ENCODE data around the gene TLE3.

Gene TLE3

DNA sequence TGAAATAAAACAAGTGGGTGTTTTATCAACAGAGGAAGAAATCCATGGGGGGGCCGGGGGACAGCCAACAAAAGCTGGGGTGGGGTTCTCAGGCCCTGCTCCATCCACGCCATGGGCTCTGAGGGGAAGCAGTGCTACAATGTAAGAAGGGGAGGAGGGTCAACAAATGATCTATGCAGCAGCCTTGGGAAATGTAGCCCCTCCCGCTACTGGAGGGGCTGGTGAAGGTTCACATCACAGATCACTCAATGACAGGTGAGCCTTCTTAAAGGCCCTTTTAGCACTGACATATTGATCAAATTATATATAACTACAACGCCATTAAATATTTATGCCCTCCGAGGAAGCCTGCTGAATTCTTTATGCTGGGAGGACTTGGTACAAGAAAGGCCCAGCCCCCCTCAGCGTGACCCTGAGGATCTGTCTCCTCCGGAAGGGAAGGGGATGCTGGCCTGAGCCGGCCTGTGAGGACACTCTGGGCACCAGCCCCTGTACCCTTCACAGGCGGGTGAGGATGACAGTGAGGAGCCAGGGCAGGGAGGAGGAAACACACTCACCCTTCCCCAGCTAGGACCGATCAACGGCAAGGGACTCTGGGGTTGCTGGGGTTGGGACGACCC, 15.3 kb downstream of the TLE3 start:
- no peak for DNase-seq (ENCODE audit: low spot score)

DNA sequence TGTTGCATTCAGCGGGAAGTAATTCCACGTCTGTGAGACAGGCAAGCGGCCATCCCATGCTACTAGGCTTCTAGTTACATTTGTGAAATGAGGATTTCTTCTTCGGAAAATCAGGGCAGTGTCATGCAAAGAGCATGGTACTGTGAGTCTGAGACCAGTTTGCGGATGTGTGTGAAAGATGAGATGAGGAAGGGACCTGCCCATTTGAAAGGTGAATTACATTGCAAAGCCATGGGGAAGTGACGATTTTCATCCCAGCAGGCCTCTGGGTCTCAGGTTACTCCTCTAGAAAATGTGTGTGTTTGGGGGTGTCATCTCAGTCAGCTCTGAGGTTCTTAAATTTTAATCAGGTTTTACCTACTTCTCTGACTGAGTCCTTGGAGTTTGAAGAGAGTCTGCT, 16.1 kb downstream of the TLE3 start:
- no peak for DNase-seq (ENCODE audit: low spot score)

DNA sequence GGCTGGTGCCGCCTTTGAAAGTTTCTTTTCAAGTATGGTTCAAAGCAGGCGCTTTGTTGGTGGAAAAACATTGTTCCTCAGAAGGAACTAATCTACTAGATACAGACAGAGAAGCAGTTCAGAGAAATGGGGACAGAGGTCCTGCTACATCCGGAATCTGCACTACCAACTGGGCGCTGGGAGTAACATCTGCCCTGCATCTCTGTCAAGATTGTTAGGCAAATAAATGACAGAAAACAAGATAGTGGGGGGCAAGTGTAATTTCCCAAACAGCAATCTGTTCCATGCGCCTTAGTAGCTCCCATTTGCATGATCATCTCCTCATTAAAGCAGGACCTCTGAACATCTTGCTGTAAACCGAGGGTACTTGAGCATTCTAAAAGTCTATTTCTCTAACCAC, 17.4 kb downstream of the TLE3 start:
- DNase-seq (ENCODE audit: low spot score), result no peak

DNA sequence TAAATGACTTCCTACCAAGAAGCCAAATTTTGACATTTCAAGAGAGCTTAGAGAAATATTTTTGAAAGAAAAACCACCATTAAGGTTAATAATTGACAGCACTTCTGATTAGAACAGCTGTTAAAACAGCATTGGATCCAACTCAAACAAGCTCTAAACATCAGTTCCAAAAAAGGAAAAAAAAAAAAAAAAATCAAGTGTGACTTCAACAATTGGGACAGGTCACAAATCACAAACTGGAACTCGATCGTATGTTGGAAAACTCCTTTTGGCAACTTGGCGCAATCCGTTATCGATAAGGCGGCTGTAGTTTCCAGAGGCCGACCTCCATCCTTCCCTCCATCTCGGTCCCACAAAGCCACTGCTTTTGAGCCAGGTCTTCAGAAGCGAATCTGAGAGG, 17.8 kb downstream of the TLE3 start:
- no peak for DNase-seq (ENCODE audit: low spot score)

DNA sequence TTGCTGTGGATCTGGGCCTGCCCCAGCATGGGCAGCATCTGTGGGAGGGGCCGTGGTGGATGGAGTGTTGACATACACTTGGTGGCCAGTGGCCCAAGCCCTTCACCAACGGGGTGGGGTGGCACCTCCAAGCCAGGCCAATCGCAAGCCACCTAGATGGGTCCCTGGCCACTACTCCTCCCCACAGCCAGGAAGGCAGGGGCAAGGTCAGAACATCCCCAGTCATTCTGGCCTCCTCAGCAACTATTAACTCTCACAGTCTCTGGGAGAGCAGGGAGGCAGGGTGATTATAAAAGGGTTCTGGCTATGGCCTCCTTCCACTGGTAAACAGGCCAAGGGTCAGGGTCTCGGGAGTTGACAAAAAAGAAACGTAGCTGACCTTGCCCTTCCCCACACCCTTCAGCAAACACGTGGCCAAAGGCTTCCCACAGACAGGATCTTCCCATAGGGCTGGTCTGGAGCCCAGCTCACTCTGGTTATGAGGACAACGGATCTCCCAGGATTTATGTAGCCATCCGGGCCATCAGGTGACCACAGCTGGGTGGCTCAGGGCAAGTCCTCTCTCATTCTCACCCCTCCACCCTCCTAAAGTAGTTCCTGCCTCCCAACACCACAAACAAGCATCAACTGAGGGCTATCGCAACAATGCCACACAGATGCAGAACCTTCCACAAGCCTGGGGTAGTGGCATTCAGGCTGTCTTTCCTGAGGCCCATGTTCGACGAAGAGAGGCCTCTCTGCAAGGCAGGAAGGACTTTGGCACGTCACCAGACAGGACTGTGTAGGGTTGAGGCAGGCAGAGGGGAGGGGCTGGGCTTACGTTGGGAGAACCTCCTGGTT, 18.9 kb downstream of the TLE3 start:
- no peak for DNase-seq (ENCODE audit: low spot score)

DNA sequence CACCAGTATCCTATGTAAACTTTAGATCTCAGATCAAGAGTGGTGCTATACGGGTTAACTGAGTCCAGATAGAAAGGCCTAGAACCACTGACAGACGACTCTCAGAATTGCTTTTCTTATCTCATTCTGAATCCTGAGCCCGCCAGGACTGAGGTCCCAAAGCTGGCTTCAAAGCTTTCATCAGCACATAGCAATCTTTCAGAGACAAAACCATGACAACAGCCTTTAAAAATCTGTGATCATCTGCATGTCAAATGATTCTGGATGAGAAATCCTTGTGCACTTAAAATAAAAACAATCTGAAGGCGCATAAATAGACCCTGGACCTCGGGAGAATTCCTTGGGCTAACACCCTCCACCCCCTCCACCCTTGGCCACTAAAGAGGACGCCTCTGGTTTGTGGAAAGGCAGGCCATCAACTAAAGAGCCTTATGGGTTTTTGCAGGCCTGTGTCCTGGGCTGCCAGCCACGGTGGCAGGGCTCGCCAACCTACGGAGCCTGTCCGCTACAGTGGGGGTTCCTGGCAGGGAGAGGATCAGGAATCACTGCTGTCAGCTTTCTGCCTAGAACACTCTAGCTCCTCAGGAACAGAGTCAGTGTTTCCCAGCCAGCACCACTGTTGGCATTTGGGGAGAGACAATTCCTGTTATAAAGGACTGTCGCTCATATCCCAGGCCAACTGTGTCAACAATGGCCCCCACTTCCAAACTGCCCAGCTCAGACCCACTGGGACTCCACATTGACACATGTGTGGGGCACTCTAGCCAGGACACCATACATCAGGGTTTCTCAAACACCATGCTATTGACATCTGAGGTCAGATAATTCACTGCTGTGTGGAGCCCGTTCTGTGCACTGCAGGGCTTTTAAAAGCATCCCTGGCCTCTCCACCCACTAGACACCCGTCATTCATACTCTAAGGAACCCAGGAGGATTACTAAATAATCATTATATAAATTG, 20.2 kb downstream of the TLE3 start:
- no peak for DNase-seq (ENCODE audit: low spot score)

DNA sequence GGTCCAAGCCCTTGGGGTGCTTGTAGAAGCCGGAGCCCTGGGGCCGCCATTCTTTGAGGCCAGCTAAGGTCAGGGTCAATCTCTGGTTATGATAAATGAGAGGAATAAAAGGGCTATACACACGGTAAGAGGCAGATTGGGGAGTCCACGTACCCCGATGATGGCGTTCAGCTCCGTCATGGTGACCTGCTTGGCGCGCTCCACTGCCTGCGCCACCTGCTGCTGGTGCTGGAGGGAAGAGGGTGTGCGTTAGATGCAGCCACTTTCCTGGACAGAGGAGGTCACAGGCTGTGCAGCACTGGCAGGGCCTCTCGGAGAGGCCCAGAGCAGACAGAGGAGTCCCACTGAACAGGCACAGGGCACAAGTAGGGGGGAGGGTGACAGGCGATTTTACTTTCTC, 23.3 kb downstream of the TLE3 start:
- no peak for DNase-seq (ENCODE audit: low spot score)

DNA sequence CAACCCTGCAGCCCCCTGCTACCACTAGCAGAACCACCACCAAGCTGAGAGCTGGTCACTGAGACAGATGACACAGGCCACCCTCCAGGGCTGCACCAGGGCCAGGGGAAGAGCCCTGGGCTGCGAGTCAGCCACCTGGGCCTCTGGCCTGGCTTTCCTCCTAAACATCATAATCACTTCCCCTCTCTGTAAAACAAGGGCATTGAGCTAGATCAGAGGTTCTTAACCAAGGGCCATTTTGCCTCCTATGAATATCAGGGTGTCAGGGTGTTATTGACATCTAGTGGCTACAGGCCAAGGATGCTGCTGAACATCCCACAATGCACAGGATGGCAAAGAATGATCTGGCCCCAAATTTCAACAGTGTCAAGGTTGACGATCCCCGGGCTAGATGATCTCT, 25.2 kb downstream of the TLE3 start:
- DNase-seq (ENCODE audit: low spot score), result no peak

DNA sequence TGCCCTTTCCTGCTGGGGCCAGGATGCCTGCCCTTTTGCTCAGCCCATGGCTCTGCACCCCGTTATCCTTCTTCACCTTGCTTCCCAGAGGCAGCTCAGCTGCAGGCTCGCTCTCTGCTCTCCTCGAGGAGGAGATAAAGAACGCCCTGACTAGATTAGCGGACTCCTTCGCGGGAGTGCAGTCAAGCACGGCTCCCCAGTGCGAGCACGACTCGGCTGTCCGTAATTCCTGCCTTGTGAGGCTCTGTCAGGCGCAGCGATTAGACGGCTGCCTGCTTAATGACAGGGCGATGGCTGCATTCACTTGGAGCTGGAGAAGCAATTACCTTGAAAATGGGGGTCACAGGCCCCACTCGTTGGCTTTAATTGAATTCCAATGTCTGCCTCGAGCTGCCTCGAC, 25.9 kb downstream of the TLE3 start:
- no peak for DNase-seq (ENCODE audit: low spot score)

DNA sequence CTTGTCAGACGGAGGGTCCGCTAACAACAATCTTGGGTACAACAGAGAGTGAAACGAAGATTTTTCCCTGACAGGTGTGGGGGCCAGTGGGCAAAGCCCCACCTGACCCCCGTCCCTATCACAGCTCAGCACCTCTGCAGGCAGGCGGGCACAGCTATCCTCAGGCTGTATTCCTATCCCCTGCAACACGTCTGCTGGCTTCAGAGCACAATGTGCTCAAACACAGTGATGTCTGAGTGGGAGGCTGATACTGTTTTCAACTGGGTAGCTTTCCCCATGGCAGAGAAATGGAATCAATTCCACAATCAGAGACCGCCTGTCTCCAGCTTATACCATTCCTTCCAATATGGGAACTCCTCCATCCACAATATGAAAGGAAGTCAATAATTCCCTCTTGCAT, 28.0 kb downstream of the TLE3 start:
- no peak for DNase-seq (ENCODE audit: low spot score)

DNA sequence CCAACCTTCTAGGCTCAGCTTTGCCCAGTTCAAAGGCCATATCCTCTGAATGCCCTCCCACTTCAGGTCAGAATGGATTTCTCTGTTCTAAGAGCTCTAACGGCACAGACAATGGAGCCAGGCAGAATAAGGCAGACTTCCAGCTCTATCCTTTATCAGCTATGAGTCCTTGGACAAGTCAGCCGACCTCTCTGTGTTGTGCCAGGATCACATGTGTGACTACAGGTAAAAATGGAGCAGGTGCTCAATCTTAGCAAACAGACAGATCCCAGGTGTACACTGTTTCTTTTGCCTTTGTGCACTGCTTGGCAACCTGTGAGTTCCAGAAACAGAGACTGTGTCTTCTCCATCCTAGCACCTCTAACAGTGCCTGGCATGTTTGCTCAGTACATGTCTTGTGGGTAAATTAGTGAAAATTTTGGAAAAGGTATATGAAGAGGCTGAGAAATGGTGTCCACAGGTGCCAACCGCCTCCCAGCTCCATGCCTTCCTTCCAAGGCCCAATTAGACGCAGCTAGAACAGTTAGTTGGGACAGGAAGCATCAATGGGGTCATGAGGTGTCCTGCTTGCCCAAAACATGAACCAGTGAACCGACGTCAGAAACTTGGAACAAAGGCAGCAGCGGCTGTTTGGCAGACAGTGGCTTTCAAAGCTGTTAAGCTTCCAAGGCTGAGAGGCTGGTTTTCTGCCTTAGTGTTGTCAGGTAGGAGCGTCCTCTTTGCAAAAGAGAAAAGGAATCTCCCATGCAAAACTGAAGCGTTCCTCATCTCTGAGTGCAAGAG, 28.7 kb downstream of the TLE3 start:
- DNase-seq (ENCODE audit: low spot score), result no peak

DNA sequence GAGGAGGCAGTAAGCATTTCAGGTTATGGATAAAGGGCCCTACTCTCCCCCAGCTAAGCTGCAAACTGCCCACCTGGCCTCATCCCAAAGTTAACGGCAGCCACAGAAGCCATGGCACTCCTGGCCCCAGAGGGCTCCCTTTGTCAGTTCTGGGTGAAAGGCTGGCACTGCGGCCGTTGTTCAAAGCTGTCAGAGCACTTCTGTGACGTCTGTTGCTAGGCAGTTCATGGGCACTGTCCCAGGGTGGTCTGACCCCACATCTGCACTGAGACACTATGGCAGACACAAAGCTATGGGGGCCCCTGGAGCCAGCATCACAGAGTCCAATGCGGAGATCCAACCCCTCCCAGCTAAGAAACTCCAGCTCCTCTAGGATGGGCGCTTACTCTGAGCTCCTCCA, 30.0 kb downstream of the TLE3 start:
- DNase-seq (ENCODE audit: low spot score), result no peak

DNA sequence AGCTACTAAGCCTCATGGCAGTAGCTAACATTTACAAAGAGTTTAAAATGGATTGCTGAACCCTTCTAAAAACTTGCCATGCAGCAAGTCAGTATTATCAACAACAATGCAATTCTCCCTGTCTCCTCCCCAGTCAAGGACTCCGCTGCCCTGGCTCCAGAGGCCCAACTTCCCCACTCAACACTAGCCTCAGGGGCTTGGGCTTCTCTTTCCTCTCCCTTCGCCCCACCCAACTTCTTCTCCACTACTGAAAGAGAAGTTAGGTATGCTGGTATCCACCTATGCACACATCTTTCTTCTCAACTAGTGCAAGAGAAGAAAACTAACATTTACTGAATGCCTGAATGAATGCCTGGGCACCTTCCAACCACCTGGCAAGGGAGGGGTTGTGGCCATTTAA, 30.7 kb downstream of the TLE3 start:
- DNase-seq (ENCODE audit: low spot score), result no peak

DNA sequence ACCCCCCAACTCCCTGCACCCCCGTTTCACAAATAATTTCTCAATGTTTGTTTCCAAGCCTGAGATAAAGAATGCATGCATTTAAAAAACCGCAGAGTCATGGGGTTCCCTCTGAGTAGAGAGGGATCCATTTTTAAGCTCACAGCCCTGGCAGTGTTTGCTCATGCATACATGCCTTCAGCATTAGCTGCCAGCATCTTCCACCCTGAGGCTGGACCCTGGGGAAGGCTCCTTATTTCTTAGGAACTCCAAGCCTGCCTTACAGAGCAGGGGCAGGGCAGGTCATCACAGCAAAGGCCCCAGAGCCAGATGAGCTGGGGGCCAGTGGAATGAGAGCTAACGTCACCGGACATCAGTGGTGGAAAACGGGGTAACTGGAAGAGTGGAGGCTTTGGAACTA, 31.3 kb downstream of the TLE3 start:
- no peak for DNase-seq (ENCODE audit: low spot score)

DNA sequence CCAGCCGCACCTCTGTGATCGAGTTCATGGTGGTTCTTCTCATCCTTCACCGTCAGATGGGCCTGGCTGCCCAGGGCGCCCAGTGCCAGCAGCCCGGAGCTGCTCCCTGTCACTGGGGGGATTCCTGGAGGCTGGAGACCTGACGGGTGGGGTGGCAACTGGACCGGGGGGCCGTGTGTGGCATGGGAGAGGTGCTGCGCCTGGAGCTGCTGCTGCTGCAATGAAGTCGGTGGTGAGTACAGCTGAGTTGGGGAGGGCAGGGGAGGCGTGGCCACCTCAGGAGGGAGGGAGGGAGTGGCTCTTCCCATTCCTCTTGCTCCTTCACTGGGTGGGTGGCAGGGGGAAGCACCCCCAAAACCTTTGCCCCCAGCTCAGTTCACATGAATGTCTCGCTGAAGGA, 31.7 kb downstream of the TLE3 start:
- DNase-seq (ENCODE audit: low spot score), result no peak

DNA sequence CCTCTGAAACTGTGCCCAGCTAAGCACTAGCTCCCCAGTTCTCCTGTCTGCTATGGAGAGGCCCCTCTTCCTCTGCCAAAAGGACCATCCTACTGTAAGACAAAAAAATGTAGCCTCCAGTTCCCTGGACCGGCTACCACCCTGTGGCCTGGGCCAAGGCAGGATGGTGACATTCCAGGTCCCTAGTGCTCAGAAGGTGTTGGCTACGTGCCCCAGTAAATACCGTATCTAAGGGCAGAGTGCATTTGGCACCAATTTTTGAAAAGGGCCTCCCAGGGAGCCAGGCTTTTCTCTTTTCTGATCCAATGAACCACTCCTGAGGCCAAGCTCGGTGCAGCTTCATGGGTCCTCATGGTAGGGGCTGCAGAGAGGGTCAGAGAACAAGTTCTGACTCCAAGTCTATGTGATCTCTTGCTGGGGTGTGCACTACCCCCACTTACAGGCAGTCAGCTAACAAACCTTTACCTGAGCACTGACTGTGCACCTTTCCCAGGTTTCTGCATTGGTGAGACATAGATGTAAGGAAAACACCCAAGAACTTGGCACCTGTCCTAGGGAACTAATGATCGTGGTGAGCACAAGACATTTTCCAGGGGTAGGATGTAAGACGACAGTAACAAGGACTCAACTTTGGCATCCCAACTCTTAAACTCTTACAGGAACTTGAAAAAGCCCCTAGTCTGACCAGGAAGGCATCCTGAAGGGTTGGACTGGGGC, 32.6 kb downstream of the TLE3 start:
- DNase-seq (ENCODE audit: low spot score), result no peak

DNA sequence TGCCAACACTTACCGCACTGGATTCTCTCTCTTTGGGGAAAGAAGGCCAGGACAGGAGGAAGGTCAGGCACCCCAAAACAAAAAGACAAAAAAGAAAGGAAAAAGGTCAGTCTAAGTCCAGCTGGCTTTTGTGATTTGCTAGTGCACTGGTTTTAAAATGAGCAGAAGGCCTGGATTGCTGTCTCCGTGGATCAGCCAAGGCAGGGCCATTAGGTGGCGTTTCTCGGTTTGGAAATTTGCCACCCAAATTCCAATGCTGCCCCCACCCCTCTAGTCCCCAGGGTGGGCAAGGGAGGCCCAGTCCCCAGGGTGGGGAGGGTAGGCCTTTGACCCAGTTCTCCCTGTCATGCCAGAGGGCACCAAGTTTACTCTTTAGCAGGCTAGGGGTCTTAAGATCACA, 33.3 kb downstream of the TLE3 start:
- DNase-seq (ENCODE audit: low spot score), result no peak

DNA sequence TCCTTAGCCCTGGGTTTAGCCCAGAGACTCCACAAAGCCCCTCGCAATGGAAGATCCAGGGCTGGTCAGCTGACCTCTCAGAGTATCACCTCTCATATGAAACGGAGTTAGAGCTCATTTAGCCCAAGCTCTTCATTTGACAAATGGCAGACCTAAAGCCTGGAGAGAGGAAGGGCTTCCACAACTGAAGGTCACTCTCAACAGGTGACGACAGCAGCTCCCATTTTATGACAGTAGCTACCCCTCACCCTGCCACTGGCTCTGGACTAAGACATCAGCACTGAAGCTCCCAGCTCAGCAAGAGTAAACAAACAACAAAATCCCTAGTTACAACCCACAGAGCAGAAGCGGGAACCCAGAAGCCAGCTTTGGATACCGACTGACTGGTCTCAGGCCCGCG, 33.7 kb downstream of the TLE3 start:
- DNase-seq (ENCODE audit: low spot score), result no peak

DNA sequence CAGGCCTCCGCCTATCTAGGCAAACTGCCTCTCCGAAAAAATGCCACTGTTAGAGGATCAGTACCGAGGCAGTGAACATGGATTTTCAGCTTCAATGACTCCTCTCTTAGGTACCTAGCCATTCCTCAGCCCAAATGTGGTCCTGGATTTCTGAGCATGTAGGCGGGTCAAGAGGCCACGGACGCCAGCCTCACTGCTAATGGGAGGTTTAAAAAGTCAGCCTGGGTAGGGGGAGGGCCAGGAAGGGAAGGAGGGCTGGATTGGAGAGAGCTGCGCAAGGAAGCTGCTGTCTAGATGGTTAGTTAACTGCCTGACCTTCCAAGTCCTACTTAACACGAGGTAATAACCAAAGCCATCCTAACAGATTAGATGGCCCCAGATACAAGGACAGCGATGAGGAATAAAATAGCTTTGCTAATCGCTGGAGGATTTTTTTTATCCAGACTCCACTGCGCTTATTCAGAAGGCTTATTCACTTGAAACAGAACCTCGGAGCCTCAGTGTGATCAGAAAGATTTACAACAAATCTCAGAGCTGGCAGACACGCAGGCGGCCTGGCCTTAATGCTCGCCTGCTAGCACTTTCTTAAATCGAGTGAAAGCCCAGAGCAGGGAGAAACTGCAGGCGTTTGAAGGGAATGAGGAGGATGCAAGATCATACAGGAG, 34.3 kb downstream of the TLE3 start:
- no peak for DNase-seq (ENCODE audit: low spot score)

DNA sequence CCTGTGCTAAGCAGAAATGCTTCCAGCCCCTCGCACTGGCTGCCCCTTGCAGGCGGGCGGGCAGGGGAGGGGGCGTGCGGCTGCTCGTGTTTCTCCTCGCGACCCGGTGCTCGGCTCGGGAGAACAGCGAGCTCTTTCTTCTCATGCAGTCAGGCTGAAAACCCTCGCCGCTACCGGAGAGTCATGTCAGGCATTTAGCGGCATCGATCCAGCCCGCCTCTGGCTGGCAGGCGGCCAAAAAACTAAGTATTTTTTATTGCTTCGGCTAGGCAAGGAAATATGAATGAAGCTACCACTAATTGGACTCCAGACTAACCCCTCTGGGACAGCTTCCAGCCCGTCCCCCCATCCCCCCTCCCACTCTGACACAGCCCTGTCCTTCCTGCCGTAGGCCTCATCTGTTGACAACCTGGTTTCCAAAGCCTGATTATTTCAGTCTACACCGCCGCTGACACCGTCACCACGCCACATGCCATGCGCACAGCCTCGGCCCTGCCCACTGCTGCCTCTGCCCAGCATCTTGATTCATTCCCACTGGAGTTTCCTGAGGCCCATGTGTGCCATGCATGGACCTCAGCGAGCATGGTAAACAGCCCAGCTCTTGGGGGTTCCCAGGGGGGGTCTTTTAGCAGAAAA, 35.3 kb downstream of the TLE3 start:
- peak; percentile 53 for DNase-seq (ENCODE audit: low spot score)

Measured in kidney capillary endothelial cell (primary cell).